Measurements from ENCODE around the gene ST3GAL6.
A peak's percentile ranks its signal among the peaks of the same experiment; 100 is the strongest.

The ST3GAL6 gene

GRCh38 chr3:98800401-98800800, 37.3 kb downstream of the ST3GAL6 start:
- DNase-seq (ENCODE audit: low read depth) = no peak
- H3K4me3 ChIP-seq (ENCODE audit: low read depth, low read length) = no peak overlapping the region
- no peak for TF ChIP-seq MAX (IDR thresholded peaks at IDR 0.05; ENCODE audit: low read depth, low read length)
- TF ChIP-seq, protein P1, sequence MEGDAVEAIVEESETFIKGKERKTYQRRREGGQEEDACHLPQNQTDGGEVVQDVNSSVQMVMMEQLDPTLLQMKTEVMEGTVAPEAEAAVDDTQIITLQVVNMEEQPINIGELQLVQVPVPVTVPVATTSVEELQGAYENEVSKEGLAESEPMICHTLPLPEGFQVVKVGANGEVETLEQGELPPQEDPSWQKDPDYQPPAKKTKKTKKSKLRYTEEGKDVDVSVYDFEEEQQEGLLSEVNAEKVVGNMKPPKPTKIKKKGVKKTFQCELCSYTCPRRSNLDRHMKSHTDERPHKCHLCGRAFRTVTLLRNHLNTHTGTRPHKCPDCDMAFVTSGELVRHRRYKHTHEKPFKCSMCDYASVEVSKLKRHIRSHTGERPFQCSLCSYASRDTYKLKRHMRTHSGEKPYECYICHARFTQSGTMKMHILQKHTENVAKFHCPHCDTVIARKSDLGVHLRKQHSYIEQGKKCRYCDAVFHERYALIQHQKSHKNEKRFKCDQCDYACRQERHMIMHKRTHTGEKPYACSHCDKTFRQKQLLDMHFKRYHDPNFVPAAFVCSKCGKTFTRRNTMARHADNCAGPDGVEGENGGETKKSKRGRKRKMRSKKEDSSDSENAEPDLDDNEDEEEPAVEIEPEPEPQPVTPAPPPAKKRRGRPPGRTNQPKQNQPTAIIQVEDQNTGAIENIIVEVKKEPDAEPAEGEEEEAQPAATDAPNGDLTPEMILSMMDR (IDR thresholded peaks at IDR 0.05; ENCODE audit: low read depth, low read length) = no peak
- no peak for TF ChIP-seq MYC (IDR thresholded peaks at IDR 0.05; ENCODE audit: low read depth, low read length)
- no peak for TF ChIP-seq POLR2A (IDR thresholded peaks at IDR 0.05; ENCODE audit: extremely low read depth, insufficient read length)

- DNase-seq (ENCODE audit: low read depth) = no peak
- TF ChIP-seq POLR2A (IDR thresholded peaks at IDR 0.05; ENCODE audit: extremely low read depth, insufficient read length) (no peak), MAX (IDR thresholded peaks at IDR 0.05; ENCODE audit: low read depth, low read length) (no peak)
- TF ChIP-seq, protein P1 (IDR thresholded peaks at IDR 0.05; ENCODE audit: low read depth, low read length) = peak; percentile 10
- no peak overlapping the region for H3K4me3 ChIP-seq (ENCODE audit: low read depth, low read length)
Observed at GRCh38 chr3:98801043-98801747, 38.1 kb downstream of the ST3GAL6 start.

DNA sequence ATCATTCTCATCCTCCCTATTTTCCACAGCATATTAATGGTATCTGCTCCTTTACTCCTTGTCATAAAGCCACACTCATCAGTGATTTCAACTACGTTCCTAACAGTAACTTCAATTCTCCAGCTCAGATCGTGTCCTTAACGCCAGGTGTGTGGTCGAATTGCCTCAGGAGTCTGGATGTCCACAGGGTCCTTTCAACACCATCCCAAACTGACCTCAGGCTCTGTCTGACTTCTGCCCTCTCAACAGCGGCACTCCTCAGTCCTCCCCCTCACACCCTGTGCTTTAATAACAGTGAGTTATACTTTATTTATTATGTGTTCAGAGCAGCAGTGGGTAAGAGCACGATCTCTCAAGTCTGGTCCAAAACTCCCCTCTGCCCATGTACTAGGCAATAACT, 42.4 kb downstream of the ST3GAL6 start:
- no peak for DNase-seq (ENCODE audit: low read depth)
- no peak for TF ChIP-seq MYC (IDR thresholded peaks at IDR 0.05; ENCODE audit: low read depth, low read length)
- TF ChIP-seq MAX (IDR thresholded peaks at IDR 0.05; ENCODE audit: low read depth, low read length) = no peak
- no peak for TF ChIP-seq POLR2A (IDR thresholded peaks at IDR 0.05; ENCODE audit: extremely low read depth, insufficient read length)
- TF ChIP-seq, protein P1 (IDR thresholded peaks at IDR 0.05; ENCODE audit: low read depth, low read length) = no peak
- H3K4me3 ChIP-seq (ENCODE audit: low read depth, low read length) = no peak overlapping the region

DNA sequence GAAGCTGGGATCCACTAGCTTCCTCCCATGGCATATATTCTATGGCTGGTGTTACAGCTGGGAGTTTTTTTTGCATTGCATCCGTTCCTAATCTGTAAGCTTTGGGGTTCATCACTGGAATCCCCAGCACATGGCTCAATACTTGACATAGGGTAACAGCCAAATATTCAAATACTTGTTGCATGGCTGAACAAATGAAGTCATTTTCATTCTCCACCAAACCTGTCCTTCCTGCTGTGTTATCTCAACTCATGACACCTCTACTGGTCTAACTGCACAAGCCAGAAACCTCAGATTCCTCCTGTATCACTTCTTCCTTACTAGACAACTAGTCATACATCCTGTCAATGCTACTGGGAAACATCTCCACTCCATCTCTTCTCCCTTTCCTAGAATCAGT, 43.4 kb downstream of the ST3GAL6 start:
- no peak overlapping the region for H3K4me3 ChIP-seq (ENCODE audit: low read depth, low read length)
- TF ChIP-seq, protein P1 (IDR thresholded peaks at IDR 0.05; ENCODE audit: low read depth, low read length) = no peak
- no peak for TF ChIP-seq MAX (IDR thresholded peaks at IDR 0.05; ENCODE audit: low read depth, low read length)
- no peak for TF ChIP-seq POLR2A (IDR thresholded peaks at IDR 0.05; ENCODE audit: extremely low read depth, insufficient read length)
- TF ChIP-seq MYC (IDR thresholded peaks at IDR 0.05; ENCODE audit: low read depth, low read length) = no peak
- DNase-seq (ENCODE audit: low read depth) = no peak

- TF ChIP-seq, protein P1 (IDR thresholded peaks at IDR 0.05; ENCODE audit: low read depth, low read length) = no peak
- TF ChIP-seq MAX (IDR thresholded peaks at IDR 0.05; ENCODE audit: low read depth, low read length) (no peak), POLR2A (IDR thresholded peaks at IDR 0.05; ENCODE audit: extremely low read depth, insufficient read length) (no peak), MYC (IDR thresholded peaks at IDR 0.05; ENCODE audit: low read depth, low read length) (no peak)
- H3K4me3 ChIP-seq (ENCODE audit: low read depth, low read length) = no peak overlapping the region
- DNase-seq (ENCODE audit: low read depth) = no peak
Observed at GRCh38 chr3:98807011-98807410, 43.9 kb downstream of the ST3GAL6 start.

All from NB4 (cell line).